ENCODE measurements around the gene EAPP. TPM values are rescaled to one million over a fixed set of nuclear protein-coding genes. Genes with fewer than 3 reads are reported as not detected.

The EAPP gene
- total RNA-seq, 4 donors from 2014 or later, result 24.3 to 43.1 (median 37.5) TPM

GRCh38 chr14:34474187-34474679 lies 65.3 kb downstream of the EAPP start:
- Histone ChIP-seq H3K4me3 (no peak overlapping the region), H3K27me3 (no peaks in the 10 kb centered on the region), H3K36me3 (no peaks in the 10 kb centered on the region), H3K9me3 (no peaks in the 10 kb centered on the region), H3K4me1 (no peaks in the 10 kb centered on the region), H3K27ac (no peak overlapping the region)
- TF ChIP-seq EP300 (IDR thresholded peaks at IDR 0.05) (no peak), CTCF (IDR thresholded peaks at IDR 0.05) (no peak)
- no peak for ATAC-seq
- WGBS, 2 donors (ENCODE audit: low coverage in 1 of 2), result 59 to 86% methylated on average over 2 of the region's 2 CpGs

- no peaks in the 10 kb centered on the region for H3K27me3 ChIP-seq
- 70 to 89% methylated on average over 5 to 6 of the region's 6 CpGs for WGBS, 2 donors (ENCODE audit: low coverage in 1 of 2)
Observed at GRCh38 chr14:34472706-34473279, 66.7 kb downstream of the EAPP start.

GRCh38 chr14:34470319-34470718 lies 69.2 kb downstream of the EAPP start:
- no peak for ATAC-seq
- Histone ChIP-seq H3K27ac (no peak overlapping the region), H3K4me1 (no peaks in the 10 kb centered on the region), H3K36me3 (no peaks in the 10 kb centered on the region), H3K27me3 (no peaks in the 10 kb centered on the region), H3K4me3 (no peak overlapping the region), H3K9me3 (no peaks in the 10 kb centered on the region)
- no peak for TF ChIP-seq POLR2AphosphoS5 (IDR thresholded peaks at IDR 0.05)
- no peak for TF ChIP-seq POLR2A (IDR thresholded peaks at IDR 0.05)
- no peak for TF ChIP-seq CTCF (IDR thresholded peaks at IDR 0.05)
- TF ChIP-seq EP300 (IDR thresholded peaks at IDR 0.05), result no peak

More at GRCh38 chr14:34472706-34473279, 66.7 kb downstream of the EAPP start:
- no peak for ATAC-seq
- Histone ChIP-seq H3K27ac (no peak overlapping the region), H3K36me3 (no peaks in the 10 kb centered on the region), H3K4me3 (no peak overlapping the region), H3K9me3 (no peaks in the 10 kb centered on the region), H3K4me1 (no peaks in the 10 kb centered on the region)
- TF ChIP-seq CTCF (IDR thresholded peaks at IDR 0.05) (no peak), POLR2A (IDR thresholded peaks at IDR 0.05) (no peak), EP300 (IDR thresholded peaks at IDR 0.05) (no peak), POLR2AphosphoS5 (IDR thresholded peaks at IDR 0.05) (no peak)

GRCh38 chr14:34466691-34467090 lies 72.8 kb downstream of the EAPP start:
- no peak overlapping the region for H3K4me3 ChIP-seq
- peaks cover 0 to 7% (median 0%) of the 10 kb centered on the region in 3 donors for H3K4me1 ChIP-seq
- no peak for ATAC-seq
- WGBS, 2 donors (ENCODE audit: low coverage in 1 of 2), result 100% methylated on average over 1 of the region's 2 CpGs; no CpG with 5 or more reads in 1 of the 2 donors
- H3K27ac ChIP-seq, result no peak overlapping the region
- TF ChIP-seq POLR2A (IDR thresholded peaks at IDR 0.05), result no peak
- no peak for TF ChIP-seq POLR2AphosphoS5 (IDR thresholded peaks at IDR 0.05)
- no peak for TF ChIP-seq CTCF (IDR thresholded peaks at IDR 0.05)
- no peak for TF ChIP-seq EP300 (IDR thresholded peaks at IDR 0.05)
- no peaks in the 10 kb centered on the region for H3K27me3 ChIP-seq
- no peaks in the 10 kb centered on the region for H3K9me3 ChIP-seq
- no peaks in the 10 kb centered on the region for H3K36me3 ChIP-seq

Small RNA genes within 50 kb of the gene (small RNA-seq; reads per million reads assigned to genes)
- gene RNU1-27P (0 reads per million in 4 donors), gene RNU1-28P (0 reads per million in 4 donors)

Other genes starting within 250 kb of the EAPP start
- 10 to 100 TPM; 14.7 to 28.9 (median 22.3) TPM for gene SPTSSA, start 77.5 kb downstream of the EAPP start, total RNA-seq
- gene SNX6, start 90.4 kb upstream of the EAPP start, total RNA-seq, result 100 to 1,000 TPM in 3 of 4 donors, 10 to 100 TPM in 1; 68.6 to 199 (median 113) TPM
- 100 to 1,000 TPM; 229 to 307 (median 268) TPM for gene CFL2, start 174.9 kb upstream of the EAPP start, total RNA-seq